Lower leg skin (tissue), 3 donors: ENCODE measurements around the gene HPD.

Experiments used
- CTCF ChIP-seq, 3 donors: fragments of 450-650 bp; IDR thresholded peaks; one replicate each; pipeline ENCODE4 v1.5.1; 2016; ENCODE audit warnings: antibody characterized with exemption in 3 of 3, mild to moderate bottlenecking in 3 of 3, moderate library complexity in 2 of 3
- POLR2A ChIP-seq, 2 donors: fragments of 450-650 bp; IDR thresholded peaks; one replicate each; pipeline ENCODE4 v1.6.1; 2016 to 2017; ENCODE audit warnings: antibody characterized with exemption in 2 of 2, mild to moderate bottlenecking in 1 of 2, moderate library complexity in 1 of 2

GRCh38 chr12:121873216-121873569 lies 14.5 kb upstream of the HPD start:
- no peak for TF ChIP-seq CTCF (IDR thresholded peaks at IDR 0.05)
- TF ChIP-seq POLR2A (IDR thresholded peaks at IDR 0.05): no peak
